Activated CD8-positive, alpha-beta T cell treated with anti-CD3 and anti-CD28 coated beads for 36 hours (primary cell): ENCODE results near the gene NARS2. TPM values are rescaled to one million over a fixed set of nuclear protein-coding genes. Genes with fewer than 3 reads are reported as not detected.
"Not testable (repeated sequence)": the region's sequence is repeated elsewhere in the genome, so short reads cannot be mapped to it uniquely, and the experiment has no call there.

Source experiments
- ATAC-seq: fragments of 200-7000 bp; cut with Tn5 transposase; one replicate; pipeline ENCODE4 v1.10.0; 2021; ENCODE audit warnings: mild to moderate bottlenecking, moderate library complexity
- CTCF ChIA-PET: fragments of 350-600 bp; sonication (Branson Sonifier 250); formaldehyde crosslinking; loops from one replicate; lab custom pipeline; 2021; ENCODE audit warnings: antibody characterized with exemption; lab: Charles Lee
- POLR2A ChIA-PET: fragments of 350-600 bp; sonication (Branson Sonifier 250); formaldehyde crosslinking; loops from one replicate; lab custom pipeline; 2021; ENCODE audit warnings: antibody characterized with exemption; lab: Charles Lee
- DNase-seq: peaks from one replicate; pipeline ENCODE4 v3.0.0-alpha.2; 2020
- H3K27ac Mint-ChIP-seq: one replicate; pipeline ENCODE4 v1.8.0; 2021; ENCODE audit warnings: mild to moderate bottlenecking, mixed read lengths
- H3K27me3 Mint-ChIP-seq: one replicate; pipeline ENCODE4 v1.8.0; 2021; ENCODE audit warnings: mixed read lengths
- H3K36me3 Mint-ChIP-seq: one replicate; pipeline ENCODE4 v1.8.0; 2021; ENCODE audit warnings: low read depth, mixed read lengths
- H3K4me1 Mint-ChIP-seq: one replicate; pipeline ENCODE4 v1.8.0; 2021; ENCODE audit warnings: low read depth, mixed read lengths
- H3K4me3 Mint-ChIP-seq: one replicate; pipeline ENCODE4 v1.8.0; 2021; ENCODE audit warnings: mild to moderate bottlenecking, moderate library complexity, mixed read lengths
- H3K9me3 Mint-ChIP-seq: one replicate; pipeline ENCODE4 v1.8.0; 2021; ENCODE audit warnings: mixed read lengths
- CTCF ChIP-seq: fragments of 200-600 bp; IDR thresholded peaks from one replicate; pipeline ENCODE4 v1.8.0; 2022; ENCODE audit warnings: antibody characterized with exemption, mild to moderate bottlenecking
- intact Hi-C: fragments of 100-400 bp; cut with micrococcal nuclease; formaldehyde crosslinking; loops from one replicate; pipeline ENCODE4 v1.10.0; 2022
- total RNA-seq, 2 experiments: library from RNA; stranded (reverse); gene quantifications; one replicate each; pipeline ENCODE4 v1.2.3, GENCODE V29; 2021

Gene NARS2
- total RNA-seq, 2 experiments from 2014 or later = 26.2 to 32.1 TPM

- H3K36me3 Mint-ChIP-seq = peaks cover 36% of the 10 kb centered on the region
- no peak overlapping the region for H3K27ac Mint-ChIP-seq
- no peaks in the 10 kb centered on the region for H3K27me3 Mint-ChIP-seq
- H3K9me3 Mint-ChIP-seq = no peaks in the 10 kb centered on the region
- intact Hi-C loops = no loop called here
- ChIA-PET POLR2A (no interaction called here), CTCF (interaction anchor here (0.8 kb wide), 1 partner anchor 95 kb away, joined by 4 read pairs; no protein-coding TSS in a partner anchor)
- H3K4me1 Mint-ChIP-seq = peaks cover 8% of the 10 kb centered on the region
- TF ChIP-seq CTCF = no peak
- DNase-seq (no peak), ATAC-seq (no peak)
- no peak overlapping the region for H3K4me3 Mint-ChIP-seq
Observed at GRCh38 chr11:78469896-78470295, 104.8 kb downstream of the NARS2 start.

GRCh38 chr11:78467931-78468330 lies 106.7 kb downstream of the NARS2 start:
- H3K4me3 Mint-ChIP-seq = no peak overlapping the region
- H3K9me3 Mint-ChIP-seq = no peaks in the 10 kb centered on the region
- ATAC-seq = no peak
- ChIA-PET CTCF (no interaction called here), POLR2A (no interaction called here)
- H3K27me3 Mint-ChIP-seq = no peaks in the 10 kb centered on the region
- DNase-seq = no peak
- H3K4me1 Mint-ChIP-seq = peaks cover 15% of the 10 kb centered on the region
- peaks cover 36% of the 10 kb centered on the region for H3K36me3 Mint-ChIP-seq
- H3K27ac Mint-ChIP-seq = no peak overlapping the region
- TF ChIP-seq CTCF = no peak
- intact Hi-C loops = no loop called here

- no peaks in the 10 kb centered on the region for H3K9me3 Mint-ChIP-seq
- no peak for TF ChIP-seq CTCF
- no peak overlapping the region for H3K27ac Mint-ChIP-seq
- POLR2A ChIA-PET = no interaction called here
- CTCF ChIA-PET = no interaction called here
- DNase-seq = no peak
- intact Hi-C loops = no loop called here
- peaks cover 31% of the 10 kb centered on the region for H3K36me3 Mint-ChIP-seq
- H3K4me1 Mint-ChIP-seq = peaks cover 15% of the 10 kb centered on the region
- H3K27me3 Mint-ChIP-seq = no peaks in the 10 kb centered on the region
- H3K4me3 Mint-ChIP-seq = no peak overlapping the region
- no peak for ATAC-seq
Observed at GRCh38 chr11:78467370-78467769, 107.3 kb downstream of the NARS2 start.

- peaks cover 17% of the 10 kb centered on the region for H3K4me1 Mint-ChIP-seq
- peaks cover 43% of the 10 kb centered on the region for H3K36me3 Mint-ChIP-seq
- ATAC-seq = peak; percentile 99
- POLR2A ChIA-PET = interaction anchor here (0.6 kb wide), 1 partner anchor 28 kb away, joined by 3 read pairs; no protein-coding TSS in a partner anchor
- TF ChIP-seq CTCF = no peak
- no peaks in the 10 kb centered on the region for H3K27me3 Mint-ChIP-seq
- peak overlapping the region; percentile 40 for H3K4me3 Mint-ChIP-seq
- peak; percentile 48 for DNase-seq
- H3K9me3 Mint-ChIP-seq = no peaks in the 10 kb centered on the region
- CTCF ChIA-PET = interaction anchor here (2.9 kb wide), 1 partner anchor 99 kb away, joined by 8 read pairs; no protein-coding TSS in a partner anchor
- peak overlapping the region; percentile 75 for H3K27ac Mint-ChIP-seq
- intact Hi-C loops = no loop called here
Observed at GRCh38 chr11:78465169-78465942, 109.3 kb downstream of the NARS2 start.

- H3K27me3 Mint-ChIP-seq, DNase-seq, ATAC-seq, H3K4me3 Mint-ChIP-seq, intact Hi-C loops, POLR2A ChIA-PET, H3K9me3 Mint-ChIP-seq: not testable (repeated sequence)
- CTCF ChIA-PET = interaction anchor here (2.9 kb wide), 1 partner anchor 100 kb away, joined by 8 read pairs; no protein-coding TSS in a partner anchor
- H3K27ac Mint-ChIP-seq = peak overlapping the region; percentile 33
- H3K4me1 Mint-ChIP-seq = peaks cover 18% of the 10 kb centered on the region
- peaks cover 48% of the 10 kb centered on the region for H3K36me3 Mint-ChIP-seq
Observed at GRCh38 chr11:78464787-78465168, 109.9 kb downstream of the NARS2 start.
